Activated CD4-positive, alpha-beta T cell treated with anti-CD3 and anti-CD28 coated beads, Interleukin-2, amount 10 ng/mL, durations not matched to agents 7 days and 5 days (primary cell): ENCODE data around the gene GPC1. TPM values are rescaled to one million over a fixed set of nuclear protein-coding genes. Genes with fewer than 3 reads are reported as not detected.
A peak's percentile ranks its signal among the peaks of the same experiment; 100 is the strongest.

ENCODE experiments used
- CTCF ChIA-PET: fragments of 350-600 bp; sonication (Branson Sonifier 250); formaldehyde crosslinking; loops from one replicate; lab custom pipeline; 2021; ENCODE audit warnings: antibody characterized with exemption; lab: Charles Lee
- POLR2A ChIA-PET: fragments of 350-600 bp; sonication (Branson Sonifier 250); formaldehyde crosslinking; loops from one replicate; lab custom pipeline; 2021; ENCODE audit warnings: antibody characterized with exemption; lab: Charles Lee
- DNase-seq: peaks from one replicate; pipeline ENCODE4 v3.0.0-alpha.2; 2020
- H3K27ac Mint-ChIP-seq: one replicate; pipeline ENCODE4 v1.8.0; 2021; ENCODE audit warnings: mild to moderate bottlenecking, moderate library complexity, mixed read lengths
- H3K27me3 Mint-ChIP-seq: one replicate; pipeline ENCODE4 v1.8.0; 2021; ENCODE audit warnings: mixed read lengths
- H3K36me3 Mint-ChIP-seq: one replicate; pipeline ENCODE4 v1.8.0; 2021; ENCODE audit warnings: low read depth, mixed read lengths
- H3K4me1 Mint-ChIP-seq: one replicate; pipeline ENCODE4 v1.8.0; 2021; ENCODE audit warnings: mixed read lengths
- H3K4me3 Mint-ChIP-seq: one replicate; pipeline ENCODE4 v1.8.0; 2021; ENCODE audit warnings: mild to moderate bottlenecking, moderate library complexity, mixed read lengths
- H3K9me3 Mint-ChIP-seq: one replicate; pipeline ENCODE4 v1.8.0; 2021; ENCODE audit warnings: mixed read lengths
- total RNA-seq, 2 experiments: library from RNA; stranded (reverse); gene quantifications; one replicate each; pipeline ENCODE4 v1.2.3, GENCODE V29; 2021

The GPC1 gene
- total RNA-seq, 2 experiments from 2014 or later, result 7.3 to 7.5 TPM

DNA sequence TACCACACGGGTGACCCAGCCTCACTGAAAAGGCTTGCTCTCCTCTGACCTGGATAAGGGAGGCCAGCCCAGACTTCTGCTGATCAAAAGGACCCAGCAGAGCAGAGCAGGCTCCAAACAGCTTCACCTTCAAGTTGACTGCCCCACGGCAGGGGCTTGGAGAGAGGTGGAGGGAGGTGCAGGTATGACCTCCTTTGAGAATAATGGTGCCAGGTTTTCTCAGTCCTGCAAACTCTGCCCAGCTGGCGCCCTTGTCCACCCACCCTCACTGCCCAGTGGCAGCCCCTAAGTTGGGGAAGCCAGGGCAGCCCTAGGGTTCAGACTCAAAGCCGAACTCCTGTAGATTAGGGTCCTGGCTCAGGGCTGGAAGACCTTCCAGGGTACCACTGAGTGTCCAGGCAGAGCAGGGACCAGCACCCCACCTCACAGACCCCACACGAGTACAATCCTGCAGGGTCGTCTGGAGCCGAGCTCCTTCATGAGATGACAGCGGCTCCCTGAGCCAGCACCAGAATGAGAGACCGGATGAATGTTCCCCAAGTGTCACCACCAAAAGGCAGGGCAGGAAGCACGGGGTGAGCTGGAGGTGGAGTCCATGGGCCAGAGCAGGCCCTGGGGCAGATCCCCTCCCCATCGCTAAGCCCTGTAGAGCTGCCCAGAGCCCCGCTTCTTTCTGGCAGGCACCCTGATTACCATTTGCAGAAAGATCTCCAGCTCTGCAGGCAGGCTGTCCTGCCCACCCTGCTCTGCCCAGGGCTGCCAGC is 3.6 kb upstream of the GPC1 start:
- H3K36me3 Mint-ChIP-seq, result no peaks in the 10 kb centered on the region
- no peak for DNase-seq
- CTCF ChIA-PET, result interaction anchor here (1.9 kb wide), 1 partner anchor 199 kb away, joined by 5 read pairs; no protein-coding TSS in a partner anchor
- POLR2A ChIA-PET, result no interaction called here
- H3K27ac Mint-ChIP-seq, result no peak overlapping the region
- no peaks in the 10 kb centered on the region for H3K9me3 Mint-ChIP-seq
- H3K27me3 Mint-ChIP-seq, result peaks cover 4% of the 10 kb centered on the region
- peaks cover 18% of the 10 kb centered on the region for H3K4me1 Mint-ChIP-seq
- no peak overlapping the region for H3K4me3 Mint-ChIP-seq

DNA sequence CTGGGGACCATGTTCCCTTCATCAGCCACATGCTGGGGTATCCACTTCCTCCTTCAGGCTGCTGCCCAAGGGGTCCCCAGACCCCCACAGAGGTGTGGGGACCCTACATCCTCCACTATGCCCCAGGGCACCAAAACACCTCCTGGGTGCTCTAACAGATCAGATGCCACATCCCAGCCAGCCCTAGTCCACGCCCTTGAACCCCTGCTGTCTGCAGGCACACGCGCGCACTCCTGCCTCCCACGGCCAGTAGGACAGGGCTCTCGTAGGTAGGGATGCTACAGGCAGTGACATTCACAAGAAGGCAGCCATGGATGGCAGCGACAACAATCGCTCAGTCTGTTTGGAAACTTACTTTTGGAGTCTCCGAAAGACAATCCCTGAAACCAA is 3.0 kb upstream of the GPC1 start:
- no peak for DNase-seq
- Mint-ChIP-seq H3K4me3 (no peak overlapping the region), H3K36me3 (no peaks in the 10 kb centered on the region), H3K4me1 (peaks cover 17% of the 10 kb centered on the region), H3K9me3 (no peaks in the 10 kb centered on the region), H3K27ac (no peak overlapping the region), H3K27me3 (peaks cover 8% of the 10 kb centered on the region)
- ChIA-PET POLR2A (no interaction called here), CTCF (interaction anchor here (1.9 kb wide), 1 partner anchor 200 kb away, joined by 5 read pairs; no protein-coding TSS in a partner anchor)

- POLR2A ChIA-PET, result no interaction called here
- Mint-ChIP-seq H3K9me3 (no peaks in the 10 kb centered on the region), H3K36me3 (no peaks in the 10 kb centered on the region), H3K27ac (no peak overlapping the region), H3K4me3 (peak overlapping the region; percentile 48), H3K4me1 (peaks cover 15% of the 10 kb centered on the region), H3K27me3 (peaks cover 15% of the 10 kb centered on the region)
- DNase-seq, result no peak
- CTCF ChIA-PET, result interaction anchor here (1.9 kb wide), 1 partner anchor 200 kb away, joined by 5 read pairs; no protein-coding TSS in a partner anchor
Observed at GRCh38 chr2:240432820-240433801, 2.4 kb upstream of the GPC1 start.

DNA sequence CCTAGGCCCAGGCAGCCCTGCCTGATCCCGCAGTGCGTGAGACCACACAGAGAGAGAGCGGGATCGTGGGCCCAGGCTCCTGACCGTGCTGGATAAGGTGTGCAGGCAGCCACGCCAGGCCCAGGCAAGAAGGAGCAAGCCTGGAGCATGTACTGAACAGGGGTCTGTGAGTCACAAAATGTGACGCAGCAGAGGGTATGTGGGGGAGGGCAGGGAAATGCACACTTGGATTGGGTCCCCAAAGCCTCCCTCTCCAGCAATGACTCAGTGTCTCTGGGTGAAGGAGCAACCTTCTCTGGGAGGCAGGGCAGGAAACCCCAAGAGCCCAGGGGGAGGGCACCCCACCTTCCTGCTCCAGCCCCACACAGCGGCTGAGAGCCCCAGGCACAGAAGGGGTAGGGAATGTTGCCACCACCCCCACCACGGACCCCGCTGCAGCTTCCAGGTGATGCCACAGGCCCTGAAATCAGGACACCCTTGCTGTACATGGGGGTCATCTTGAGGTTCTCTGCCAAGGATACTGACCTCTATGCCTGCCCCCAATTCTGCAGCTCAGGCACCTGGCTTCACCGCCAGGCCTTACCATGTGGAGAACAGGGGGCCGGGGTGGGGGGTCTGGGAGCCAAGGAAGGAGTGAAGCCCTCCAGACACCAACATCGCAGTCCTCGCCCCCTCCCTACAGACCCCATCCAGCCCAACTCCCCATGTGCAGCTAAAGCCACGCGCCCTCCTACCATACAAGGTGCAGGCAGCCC is 1.3 kb upstream of the GPC1 start:
- peaks cover 14% of the 10 kb centered on the region for H3K27me3 Mint-ChIP-seq
- no peak for DNase-seq
- no peaks in the 10 kb centered on the region for H3K9me3 Mint-ChIP-seq
- peak overlapping the region; percentile 84 for H3K4me3 Mint-ChIP-seq
- H3K27ac Mint-ChIP-seq, result peak overlapping the region; percentile 91
- H3K36me3 Mint-ChIP-seq, result no peaks in the 10 kb centered on the region
- CTCF ChIA-PET, result no interaction called here
- H3K4me1 Mint-ChIP-seq, result peaks cover 13% of the 10 kb centered on the region
- POLR2A ChIA-PET, result no interaction called here

DNA sequence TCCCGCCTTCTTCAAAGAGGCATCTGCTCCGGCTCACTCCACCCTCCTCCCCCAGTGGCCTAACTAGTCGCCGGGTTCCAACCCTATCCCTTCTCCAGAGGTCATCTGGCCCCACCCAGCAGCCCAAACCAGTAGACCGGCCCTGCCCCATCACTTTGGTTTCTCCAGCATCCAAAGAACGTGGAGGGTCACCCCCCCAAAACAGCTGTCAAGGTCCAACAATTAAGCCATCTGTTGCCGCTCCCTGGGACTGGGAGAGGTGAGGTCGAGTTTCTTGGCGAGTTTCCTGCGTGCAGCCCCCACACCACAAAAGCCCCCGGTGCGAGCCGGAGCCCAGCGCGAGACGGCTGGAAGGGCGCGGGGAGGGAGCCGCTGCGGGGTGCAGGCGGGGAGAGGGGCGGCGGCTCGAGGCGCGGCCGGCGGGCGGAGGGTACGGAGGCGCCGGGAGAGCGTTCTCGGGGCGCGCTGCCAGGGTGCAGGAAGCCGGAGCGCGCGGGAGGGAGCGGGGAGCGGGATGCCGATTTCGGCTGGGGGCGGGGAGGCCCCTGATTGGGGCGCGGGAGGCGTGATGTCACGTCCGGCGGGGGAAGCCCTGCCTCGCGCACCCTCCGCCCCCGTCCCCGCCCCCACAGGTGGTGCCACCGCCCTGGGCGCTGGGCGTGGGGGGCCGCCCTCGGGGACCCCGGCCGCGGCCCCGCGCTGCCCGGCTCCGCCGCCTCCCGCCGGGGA is 571 bp upstream of the GPC1 start:
- Mint-ChIP-seq H3K36me3 (no peaks in the 10 kb centered on the region), H3K4me1 (peaks cover 13% of the 10 kb centered on the region), H3K4me3 (peak overlapping the region; percentile 84), H3K9me3 (no peaks in the 10 kb centered on the region), H3K27ac (peak overlapping the region; percentile 91), H3K27me3 (peaks cover 14% of the 10 kb centered on the region)
- POLR2A ChIA-PET, result no interaction called here
- CTCF ChIA-PET, result no interaction called here
- DNase-seq, result peak; percentile 95

GRCh38 chr2:240435948-240436682 is 652 bp downstream of the GPC1 start:
- DNase-seq, result no peak
- POLR2A ChIA-PET, result no interaction called here

GRCh38 chr2:240436683-240437550 is 1.5 kb downstream of the GPC1 start:
- CTCF ChIA-PET, result interaction anchor here (1.2 to 1.6 kb wide), 4 partner anchors 9 to 204 kb away, joined by 4 to 9 read pairs (median 5); no protein-coding TSS in a partner anchor
- H3K27me3 Mint-ChIP-seq, result peaks cover 14% of the 10 kb centered on the region
- peaks cover 13% of the 10 kb centered on the region for H3K4me1 Mint-ChIP-seq

More at GRCh38 chr2:240435948-240436682, 652 bp downstream of the GPC1 start:
- H3K27ac Mint-ChIP-seq, result no peak overlapping the region
- H3K36me3 Mint-ChIP-seq, result no peaks in the 10 kb centered on the region
- peaks cover 14% of the 10 kb centered on the region for H3K27me3 Mint-ChIP-seq
- CTCF ChIA-PET, result interaction anchor here (1.2 to 1.6 kb wide), 4 partner anchors 10 to 203 kb away, joined by 4 to 9 read pairs (median 5); no protein-coding TSS in a partner anchor
- H3K4me3 Mint-ChIP-seq, result peak overlapping the region; percentile 63
- H3K9me3 Mint-ChIP-seq, result no peaks in the 10 kb centered on the region
- peaks cover 13% of the 10 kb centered on the region for H3K4me1 Mint-ChIP-seq

DNA sequence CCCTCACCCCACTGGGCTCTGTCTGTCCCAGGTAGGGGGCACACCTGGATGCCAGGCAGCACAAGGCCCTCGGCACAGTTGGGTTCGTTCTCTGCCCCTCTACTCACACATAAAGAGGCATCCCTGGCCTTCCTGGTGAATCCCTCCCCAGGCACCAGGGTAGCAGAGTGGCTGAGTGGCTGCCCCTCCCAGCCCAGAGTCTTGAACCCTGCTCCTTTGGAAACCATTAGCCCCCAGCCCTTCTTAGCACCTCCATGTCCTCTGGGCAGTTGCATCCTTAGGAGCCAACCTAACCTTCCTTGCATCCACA is 2.0 kb downstream of the GPC1 start:
- ChIA-PET POLR2A (no interaction called here), CTCF (no interaction called here)
- Mint-ChIP-seq H3K27ac (no peak overlapping the region), H3K36me3 (no peaks in the 10 kb centered on the region), H3K27me3 (peaks cover 14% of the 10 kb centered on the region), H3K4me1 (peaks cover 12% of the 10 kb centered on the region), H3K9me3 (no peaks in the 10 kb centered on the region), H3K4me3 (peak overlapping the region; percentile 48)
- no peak for DNase-seq

More at GRCh38 chr2:240436683-240437550, 1.5 kb downstream of the GPC1 start:
- Mint-ChIP-seq H3K4me3 (peak overlapping the region; percentile 63), H3K36me3 (no peaks in the 10 kb centered on the region), H3K27ac (no peak overlapping the region), H3K9me3 (no peaks in the 10 kb centered on the region)
- POLR2A ChIA-PET, result no interaction called here
- no peak for DNase-seq

DNA sequence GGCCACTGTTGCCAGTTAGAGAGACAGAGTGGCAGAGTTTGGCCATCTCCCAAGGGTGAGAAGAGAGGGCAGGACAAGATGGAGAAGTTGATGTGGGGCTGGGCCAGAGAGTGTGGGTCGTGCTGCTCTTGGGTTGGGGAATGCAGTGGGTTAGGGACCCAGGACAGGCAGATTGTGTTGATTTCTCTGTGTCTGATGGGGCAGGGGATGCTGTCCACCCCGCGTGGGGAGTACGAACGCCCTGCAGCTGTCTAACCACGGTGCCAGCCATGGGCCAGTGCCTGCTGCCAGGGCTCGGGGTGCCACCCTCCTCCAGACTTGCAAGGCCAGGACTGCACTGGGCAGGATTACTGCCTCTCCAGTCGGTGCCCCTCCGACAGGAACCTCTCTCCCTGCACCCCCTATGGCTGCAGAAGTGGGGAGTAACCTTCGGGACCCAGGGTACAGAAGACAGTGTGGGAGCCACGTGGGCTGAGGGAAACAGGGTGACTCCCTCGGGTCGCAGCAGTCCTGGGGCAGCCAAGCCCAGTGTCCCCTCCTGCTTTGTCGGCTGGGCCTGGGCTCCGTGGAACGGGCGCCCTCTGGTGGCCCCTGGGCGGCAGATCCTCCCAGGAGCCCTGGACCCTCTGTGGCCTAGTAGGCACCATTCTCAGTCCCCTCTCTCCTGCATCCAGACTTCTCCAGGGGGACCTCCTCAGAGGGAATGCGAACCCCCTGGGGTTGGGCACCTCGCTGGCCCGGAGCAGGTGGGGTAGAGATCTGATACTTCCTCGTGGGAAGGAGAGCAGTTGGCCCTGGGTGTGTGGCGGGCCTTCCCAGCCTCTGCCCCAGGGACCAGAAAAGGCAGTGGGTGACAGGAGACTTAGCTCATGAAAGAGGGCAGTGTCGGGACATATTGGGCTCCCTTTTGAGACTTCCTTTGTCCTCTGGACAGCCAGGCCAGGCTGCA is 2.7 kb downstream of the GPC1 start:
- Mint-ChIP-seq H3K36me3 (no peaks in the 10 kb centered on the region), H3K4me3 (no peak overlapping the region), H3K27ac (no peak overlapping the region), H3K9me3 (no peaks in the 10 kb centered on the region), H3K4me1 (peaks cover 11% of the 10 kb centered on the region), H3K27me3 (peaks cover 14% of the 10 kb centered on the region)
- ChIA-PET CTCF (interaction anchor here (1.1 to 1.3 kb wide), 2 partner anchors 11 to 205 kb away, joined by 3 to 5 read pairs; no protein-coding TSS in a partner anchor), POLR2A (no interaction called here)
- DNase-seq, result peak; percentile 69
